GM12878 (cell line): Measurements from ENCODE around the gene NNAT.

Source experiments
- CTCF ChIP-seq, 3 experiments: IDR thresholded peaks in 2 of 3; conservative IDR thresholded peaks in 1 of 3; 2 replicates each; pipeline ENCODE4 v1.5.1; 2011; ENCODE audit warnings: low read depth in 3 of 3, low read length in 3 of 3, mild to moderate bottlenecking in 3 of 3, control low read depth in 2 of 3, moderate library complexity in 2 of 3, inconsistent platforms in 1 of 3, mixed read lengths in 1 of 3; ENCODE audit not compliant: control insufficient read depth in 2 of 3, insufficient read depth in 1 of 3; ENCODE audit errors: extremely low read depth in 1 of 3
- HDAC2 ChIP-seq: fragments of 200-600 bp; sonication (generic); IDR thresholded peaks from 2 replicates; pipeline ENCODE4 v1.6.1; 2017
- POLR2A ChIP-seq: IDR thresholded peaks from 2 replicates; pipeline ENCODE4 v1.6.1; 2011; ENCODE audit warnings: low read depth, mild to moderate bottlenecking, low read length
- SIN3A ChIP-seq: IDR thresholded peaks from 2 replicates; pipeline ENCODE4 v1.6.1; 2012; ENCODE audit warnings: low read depth, low read length, improper control_type of control experiment
- SP1 ChIP-seq: IDR thresholded peaks from one replicate; pipeline ENCODE4 v1.6.1; 2011; ENCODE audit warnings: low read depth, low read length
- TF ChIP-seq, protein P1 (sequence below): IDR thresholded peaks from 2 replicates; pipeline ENCODE4 v1.6.1; 2012; ENCODE audit warnings: low read depth, low read length, improper control_type of control experiment

DNA sequence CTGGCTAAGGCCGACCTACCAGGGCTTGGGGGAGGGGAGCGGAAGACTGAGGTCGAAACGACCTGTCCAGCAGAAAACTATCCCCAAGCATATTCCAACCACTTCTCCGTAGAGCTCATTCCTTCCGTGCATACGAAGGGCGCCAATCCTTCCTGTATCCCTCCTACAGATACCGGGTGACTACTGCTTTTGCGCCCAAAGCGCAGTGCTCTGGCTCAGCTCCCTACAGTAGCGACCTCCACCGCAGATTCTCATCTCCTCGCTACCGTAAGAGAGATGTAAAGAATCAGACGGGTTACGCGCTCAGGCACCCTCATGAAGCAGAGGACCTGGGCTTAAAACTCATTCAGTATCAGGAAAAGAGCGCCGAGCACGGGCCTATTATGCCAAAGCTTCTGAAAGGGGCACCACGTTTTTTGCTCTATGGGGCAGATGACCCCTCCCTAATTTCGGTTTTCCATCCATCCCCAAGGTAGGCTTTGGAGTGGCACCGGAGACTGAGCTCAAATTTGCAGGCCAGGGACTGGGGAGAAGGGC, 563 bp upstream of the NNAT start:
- no peak for TF ChIP-seq CTCF (IDR thresholded peaks at IDR 0.05 in 2 of 3, conservative IDR thresholded peaks at IDR 0.05 in 1 of 3; ENCODE audit: control insufficient read depth in 2 of 3, extremely low read depth in 1 of 3, insufficient read depth in 1 of 3, low read depth in 3 of 3, low read length in 3 of 3)
- no peak for TF ChIP-seq POLR2A
- no peak for TF ChIP-seq SP1
- no peak for TF ChIP-seq HDAC2
- no peak for TF ChIP-seq SIN3A
- TF ChIP-seq, protein P1, sequence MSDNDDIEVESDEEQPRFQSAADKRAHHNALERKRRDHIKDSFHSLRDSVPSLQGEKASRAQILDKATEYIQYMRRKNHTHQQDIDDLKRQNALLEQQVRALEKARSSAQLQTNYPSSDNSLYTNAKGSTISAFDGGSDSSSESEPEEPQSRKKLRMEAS, result no peak
